HepG2 (cell line): ENCODE results near the gene CLPTM1. TPM values are rescaled to one million over a fixed set of nuclear protein-coding genes. Genes with fewer than 3 reads are reported as not detected.

ENCODE experiments used
- AKNA ChIP-seq: sonication (generic); formaldehyde crosslinking; IDR thresholded peaks from 2 replicates; pipeline ENCODE4 v1.4.0; 2020; ENCODE audit warnings: missing genetic modification reagents, borderline replicate concordance
- BHLHE40 ChIP-seq: IDR thresholded peaks from 2 replicates; pipeline ENCODE4 v1.6.1; 2011; ENCODE audit warnings: low read length, improper control_type of control experiment
- CEBPB ChIP-seq: IDR thresholded peaks from 2 replicates; pipeline ENCODE4 v1.6.1; 2011; ENCODE audit warnings: low read depth, low read length, improper control_type of control experiment, borderline replicate concordance
- CTCF ChIP-seq: sonication (generic); formaldehyde crosslinking; IDR thresholded peaks from 2 replicates; pipeline ENCODE4 v1.5.0; 2020; ENCODE audit warnings: mild to moderate bottlenecking, missing genetic modification reagents, moderate library complexity
- DMAP1 ChIP-seq: IDR thresholded peaks from 2 replicates; pipeline ENCODE4 v1.6.1; 2016
- FOXA1 ChIP-seq, 2 experiments: fragments of 450-650 bp in 1 of 2; sonication (generic) in 1 of 2; formaldehyde crosslinking in 1 of 2; IDR thresholded peaks; 2 replicates each; pipeline versions ENCODE4 v1.4.0 to v1.6.1; 2016 to 2020; ENCODE audit warnings: missing genetic modification reagents in 1 of 2
- HDAC1 ChIP-seq: sonication (generic); formaldehyde crosslinking; IDR thresholded peaks from 2 replicates; pipeline ENCODE4 v1.5.1; 2020; ENCODE audit warnings: mild to moderate bottlenecking, missing genetic modification reagents
- HOXA3 ChIP-seq: sonication (generic); formaldehyde crosslinking; IDR thresholded peaks from 2 replicates; pipeline ENCODE4 v1.5.0; 2020; ENCODE audit warnings: missing genetic modification reagents
- PCBP2 ChIP-seq: fragments of 200-400 bp; formaldehyde crosslinking; optimal IDR thresholded peaks from 2 replicates; pipeline ENCODE3; 2018; ENCODE audit warnings: low read length, low read depth; ENCODE audit not compliant: poor library complexity, severe bottlenecking
- RBFOX2 ChIP-seq: fragments of 200-400 bp; formaldehyde crosslinking; IDR thresholded peaks from 2 replicates; pipeline ENCODE4 v1.6.1; 2017; ENCODE audit warnings: low read depth, mild to moderate bottlenecking, low read length
- TBP ChIP-seq: sonication (generic); formaldehyde crosslinking; IDR thresholded peaks from 2 replicates; pipeline ENCODE4 v1.5.0; 2020; ENCODE audit warnings: missing genetic modification reagents
- ZNF136 ChIP-seq: sonication (generic); formaldehyde crosslinking; IDR thresholded peaks from 2 replicates; pipeline ENCODE4 v1.8.1; 2022; ENCODE audit warnings: low read depth, mild to moderate bottlenecking, moderate library complexity, missing genetic modification reagents
- ZNF281 ChIP-seq: sonication (generic); formaldehyde crosslinking; IDR thresholded peaks from 2 replicates; pipeline ENCODE4 v1.4.0; 2020; ENCODE audit warnings: missing genetic modification reagents, borderline replicate concordance
- ZNF331 ChIP-seq: sonication (generic); formaldehyde crosslinking; IDR thresholded peaks from 2 replicates; pipeline ENCODE4 v1.4.0; 2020; ENCODE audit warnings: missing genetic modification reagents
- ZNF350 ChIP-seq: sonication (generic); formaldehyde crosslinking; IDR thresholded peaks from 2 replicates; pipeline ENCODE4 v1.4.0; 2020; ENCODE audit warnings: mild to moderate bottlenecking, low read depth, missing genetic modification reagents, borderline replicate concordance
- ZNF749 ChIP-seq: sonication (generic); formaldehyde crosslinking; IDR thresholded peaks from 2 replicates; pipeline ENCODE4 v1.8.0; 2022; ENCODE audit warnings: mild to moderate bottlenecking, missing genetic modification reagents, moderate library complexity, borderline replicate concordance
- ZNF782 ChIP-seq: sonication (generic); formaldehyde crosslinking; IDR thresholded peaks from 2 replicates; pipeline ENCODE4 v1.4.0; 2020; ENCODE audit warnings: missing genetic modification reagents, mild to moderate bottlenecking, borderline replicate concordance
- ZNF784 ChIP-seq: sonication (generic); formaldehyde crosslinking; IDR thresholded peaks from 2 replicates; pipeline ENCODE4 v1.5.1; 2020; ENCODE audit warnings: missing genetic modification reagents, mild to moderate bottlenecking, borderline replicate concordance
- polyA plus RNA-seq, 8 experiments: library from polyadenylated mRNA; depleted of rRNA in 3 of 8; stranded (reverse) in 7 of 8; unstranded in 1 of 8; fragments of >200 nt; fragmentation: Illumina TruSeq in 4 of 8; extraction: Trizol in 4 of 8; gene quantifications; 2 replicates each; pipeline versions ENCODE4 v1.2.1 to v1.2.3, GENCODE V29; 2011 to 2016; ENCODE audit warnings: low read depth in 4 of 8, missing spikeins in 1 of 8, mixed read lengths in 1 of 8; ENCODE audit not compliant: insufficient read depth in 1 of 8
- total RNA-seq, 5 experiments: library from RNA; depleted of rRNA; stranded (reverse); fragments of >200 nt; fragmentation: Illumina TruSeq; extraction: Trizol; gene quantifications; 2 replicates each; pipeline ENCODE4 v1.2.3, GENCODE V29; 2016; ENCODE audit warnings: low read depth in 1 of 5

The CLPTM1 gene
- total and polyA plus RNA-seq, 2 of the 13 experiments (the other 11 are each of a cell fraction or from before 2014, with no cell fraction given) = 34.9 to 42.8 TPM

GRCh38 chr19:45001087-45001739 lies 46.0 kb downstream of the CLPTM1 start, which contains the start of gene RELB (continued):
- TF ChIP-seq ZNF281 (CRISPR knock-in tag) (peak; percentile 70; the same call in 1 of the 2 replicates), FOXA1 (IDR thresholded peaks at IDR 0.05) (no peak), FOXA1 (CRISPR knock-in tag; IDR thresholded peaks at IDR 0.05) (0 out of 2 replicates have a peak, but pooled peaks have one; percentile 4), ZNF784 (CRISPR knock-in tag) (no peak), ZNF331 (CRISPR knock-in tag) (0 out of 2 replicates have a peak, but pooled peaks have one; percentile 13), AKNA (CRISPR knock-in tag) (no peak), HOXA3 (CRISPR knock-in tag) (peak; percentile 63; the same call in 1 of the 2 replicates), CEBPB (no peak), ZNF136 (CRISPR knock-in tag) (no peak), ZNF350 (CRISPR knock-in tag) (peak; percentile 40; the same call in 1 of the 2 replicates), HDAC1 (CRISPR knock-in tag) (peak; percentile 64), RBFOX2 (0 out of 2 replicates have a peak, but pooled peaks have one; percentile 28), BHLHE40 (peak; percentile 89), ZNF782 (CRISPR knock-in tag) (no peak), CTCF (CRISPR knock-in tag) (no peak), PCBP2 (no peak), DMAP1 (CRISPR knock-in tag) (no peak), TBP (no peak), ZNF749 (CRISPR knock-in tag) (no peak)
